ENCODE results near the gene MNS1.

DNA sequence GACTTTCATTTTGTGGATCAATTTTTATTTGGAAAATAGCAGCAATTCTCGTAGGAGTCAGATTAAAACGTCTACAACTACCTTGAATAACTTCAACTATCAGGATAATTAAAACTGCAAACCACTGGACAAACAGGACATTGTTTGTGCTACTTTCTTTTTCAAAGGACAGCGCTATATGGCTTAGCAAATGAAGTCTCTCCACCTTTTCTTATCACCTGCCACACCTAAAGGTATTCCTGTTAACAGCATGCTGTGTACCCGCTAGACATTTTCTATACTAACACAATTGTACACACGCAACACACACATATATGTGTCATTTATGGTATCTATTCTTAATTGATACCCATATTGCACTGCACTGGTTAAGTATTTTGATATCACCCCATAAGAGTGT lies 19.2 kb downstream of the MNS1 start:
- TF ChIP-seq, protein P1, sequence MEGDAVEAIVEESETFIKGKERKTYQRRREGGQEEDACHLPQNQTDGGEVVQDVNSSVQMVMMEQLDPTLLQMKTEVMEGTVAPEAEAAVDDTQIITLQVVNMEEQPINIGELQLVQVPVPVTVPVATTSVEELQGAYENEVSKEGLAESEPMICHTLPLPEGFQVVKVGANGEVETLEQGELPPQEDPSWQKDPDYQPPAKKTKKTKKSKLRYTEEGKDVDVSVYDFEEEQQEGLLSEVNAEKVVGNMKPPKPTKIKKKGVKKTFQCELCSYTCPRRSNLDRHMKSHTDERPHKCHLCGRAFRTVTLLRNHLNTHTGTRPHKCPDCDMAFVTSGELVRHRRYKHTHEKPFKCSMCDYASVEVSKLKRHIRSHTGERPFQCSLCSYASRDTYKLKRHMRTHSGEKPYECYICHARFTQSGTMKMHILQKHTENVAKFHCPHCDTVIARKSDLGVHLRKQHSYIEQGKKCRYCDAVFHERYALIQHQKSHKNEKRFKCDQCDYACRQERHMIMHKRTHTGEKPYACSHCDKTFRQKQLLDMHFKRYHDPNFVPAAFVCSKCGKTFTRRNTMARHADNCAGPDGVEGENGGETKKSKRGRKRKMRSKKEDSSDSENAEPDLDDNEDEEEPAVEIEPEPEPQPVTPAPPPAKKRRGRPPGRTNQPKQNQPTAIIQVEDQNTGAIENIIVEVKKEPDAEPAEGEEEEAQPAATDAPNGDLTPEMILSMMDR (IDR thresholded peaks at IDR 0.05; ENCODE audit: poor library complexity), result no peak
- TF ChIP-seq EZH2 (IDR thresholded peaks at IDR 0.05; ENCODE audit: borderline replicate concordance), result no peak
